Thymus (tissue), 11 donors: ENCODE measurements around the gene SYT5. TPM values are rescaled to one million over a fixed set of nuclear protein-coding genes. Genes with fewer than 3 reads are reported as not detected.
"Not testable (repeated sequence)": the region's sequence is repeated elsewhere in the genome, so short reads cannot be mapped to it uniquely, and the experiment has no call there.

Experiments used
- DNase-seq, 9 donors: peaks; one replicate each; pipeline ENCODE4 v3.0.0-alpha.2; 2013; ENCODE audit warnings: low spot score in 9 of 9, low read depth in 6 of 9, missing footprints in 1 of 9
- H3K27ac ChIP-seq, 2 donors: one replicate each; pipeline ENCODE4 v1.5.1; 2013; ENCODE audit warnings: control low read depth in 1 of 2, low read depth in 1 of 2, low read length in 1 of 2, mild to moderate bottlenecking in 1 of 2, moderate library complexity in 1 of 2
- H3K27me3 ChIP-seq, 2 donors: one replicate each; pipeline ENCODE4 v1.5.1; 2013; ENCODE audit warnings: low read length in 1 of 2; ENCODE audit not compliant: control insufficient read depth in 2 of 2, insufficient read depth in 1 of 2
- H3K36me3 ChIP-seq, 2 donors: one replicate each; pipeline ENCODE4 v1.5.1; 2013; ENCODE audit warnings: low read length in 1 of 2, mild to moderate bottlenecking in 1 of 2, moderate library complexity in 1 of 2; ENCODE audit not compliant: control insufficient read depth in 2 of 2, insufficient read depth in 2 of 2
- H3K4me1 ChIP-seq, 2 donors: one replicate each; pipeline ENCODE4 v1.5.1; 2013; ENCODE audit warnings: low read length in 2 of 2; ENCODE audit not compliant: control insufficient read depth in 2 of 2, insufficient read depth in 2 of 2
- H3K4me3 ChIP-seq, 2 donors: one replicate each; pipeline ENCODE4 v1.5.1; 2013; ENCODE audit warnings: low read length in 2 of 2, control low read depth in 1 of 2, mild to moderate bottlenecking in 1 of 2
- H3K9me3 ChIP-seq, 2 donors: one replicate each; pipeline ENCODE4 v1.5.1; 2013; ENCODE audit warnings: low read length in 1 of 2, mild to moderate bottlenecking in 1 of 2; ENCODE audit not compliant: control insufficient read depth in 2 of 2, insufficient read depth in 1 of 2
- WGBS: extraction: QIAGEN DNeasy Blood & Tissue Kit; methylation state at CpG from one replicate; pipeline ENCODE4 v1.1.7; 2013; 5-methylcytosine and 5-hydroxymethylcytosine counted together
- polyA plus RNA-seq: library from polyadenylated mRNA; stranded (reverse); fragments of 200-250 nt; gene quantifications from one replicate; pipeline ENCODE4 v1.2.3, GENCODE V29; 2013
- total RNA-seq: library from RNA; stranded (reverse); fragments of 120-200 nt; gene quantifications from one replicate; pipeline ENCODE4 v1.2.4, GENCODE V29; 2013
- donor health status: healthy.

SYT5 gene
- total and polyA plus RNA-seq, 2 donors = 0.24 to 0.32 TPM

DNA sequence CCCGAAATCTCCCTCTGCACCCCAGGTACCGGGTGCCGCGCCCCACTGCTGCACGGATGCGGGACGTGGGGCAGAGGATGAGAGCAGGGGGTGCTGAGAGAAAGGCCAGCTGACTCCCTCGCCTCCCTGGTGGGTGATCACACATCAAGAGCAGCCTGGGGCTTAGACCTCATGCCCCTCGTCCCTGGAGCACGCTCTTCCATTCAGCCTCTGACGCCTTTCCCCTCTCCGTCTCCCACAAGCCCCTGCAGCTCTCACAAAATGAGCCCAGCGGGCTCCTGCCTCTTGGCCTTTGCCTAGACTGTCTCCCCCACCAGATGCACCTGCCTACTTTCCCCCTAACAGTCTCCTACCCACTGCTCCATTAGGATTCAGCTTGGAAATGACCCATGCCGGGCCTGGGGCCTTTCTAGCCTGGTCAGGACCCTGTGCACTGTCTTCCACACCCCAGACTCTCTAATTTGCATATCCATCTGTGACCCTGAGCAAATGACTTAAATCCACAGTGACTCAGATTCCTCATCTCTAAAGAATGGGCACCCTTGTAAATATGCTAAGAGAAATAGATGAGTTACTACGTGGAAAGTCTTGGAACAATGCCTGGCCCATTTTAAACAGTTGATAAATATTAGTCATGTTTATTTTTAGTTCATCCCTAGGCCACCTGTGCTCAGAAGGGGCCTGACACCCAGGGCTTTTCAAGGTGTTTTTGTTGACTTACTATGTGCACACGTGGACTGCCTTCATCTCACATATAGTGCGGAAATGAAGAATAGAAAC is 29.8 kb upstream of the SYT5 start:
- no peak for DNase-seq
- peaks cover 0 to 10% of the 10 kb centered on the region in 2 donors for H3K9me3 ChIP-seq
- no peak overlapping the region for H3K27ac ChIP-seq
- peaks cover 0 to 11% of the 10 kb centered on the region in 2 donors for H3K27me3 ChIP-seq
- no peaks in the 10 kb centered on the region for H3K4me1 ChIP-seq
- no peak overlapping the region for H3K4me3 ChIP-seq
- WGBS = 88% methylated on average over 17 of the region's 17 CpGs
- H3K36me3 ChIP-seq = no peaks in the 10 kb centered on the region

DNA sequence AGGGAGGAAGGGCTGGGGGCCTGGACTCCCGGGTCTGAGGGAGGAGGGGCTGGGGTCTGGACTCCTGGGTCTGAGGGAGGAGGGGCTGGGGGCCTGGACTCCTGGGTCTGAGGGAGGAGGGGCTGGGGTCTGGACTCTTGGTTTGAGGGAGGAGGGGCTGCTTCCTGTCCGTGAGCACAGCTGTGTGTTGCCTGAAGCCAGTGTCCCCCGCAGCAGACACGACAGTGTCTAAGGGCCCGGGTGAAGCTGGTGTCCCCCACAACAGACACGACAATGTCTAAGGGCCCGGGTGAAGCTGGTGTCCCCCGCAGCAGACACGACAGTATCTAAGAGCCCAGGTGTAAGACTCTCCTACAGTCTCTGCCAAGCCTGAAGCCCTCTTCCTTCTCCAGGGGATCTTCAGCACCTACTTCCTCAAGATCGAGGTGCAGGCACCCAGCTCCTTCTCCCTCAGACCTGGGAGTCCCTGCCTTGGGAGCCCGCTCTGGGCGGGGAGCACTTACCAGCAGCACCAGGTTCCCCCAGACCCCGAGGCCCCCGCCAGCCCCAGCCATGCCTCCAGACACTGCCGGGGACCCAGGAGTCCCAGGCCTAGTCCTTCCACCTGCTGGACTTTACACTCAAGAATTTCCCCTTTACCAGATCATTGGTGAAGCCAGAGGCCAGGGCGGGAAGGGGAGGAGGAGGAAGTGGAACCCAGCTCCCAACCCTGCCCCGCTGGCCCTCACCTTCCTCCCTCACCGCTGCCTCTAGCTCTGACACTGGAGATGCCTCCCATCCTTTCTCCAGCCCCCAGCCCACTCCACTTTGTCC is 29.0 kb upstream of the SYT5 start, which contains the start of gene PTPRH:
Gene PTPRH (minus strand): TSS at position 622 of the 813 bp plus-strand sequence. CDS start 68 bp downstream, at position 554.
- Histone ChIP-seq H3K4me3 (no peak within 1 kb of the TSS), H3K36me3 (no peaks in the 10 kb centered on the region), H3K9me3 (peaks cover 0 to 10% of the 10 kb centered on the region in 2 donors), H3K27me3 (peaks cover 0 to 11% of the 10 kb centered on the region in 2 donors), H3K4me1 (no peaks in the 10 kb centered on the region), H3K27ac (no peak within 1 kb of the TSS)
- DNase-seq = no peak
- 58% methylated on average over 17 of the region's 18 CpGs for WGBS

DNA sequence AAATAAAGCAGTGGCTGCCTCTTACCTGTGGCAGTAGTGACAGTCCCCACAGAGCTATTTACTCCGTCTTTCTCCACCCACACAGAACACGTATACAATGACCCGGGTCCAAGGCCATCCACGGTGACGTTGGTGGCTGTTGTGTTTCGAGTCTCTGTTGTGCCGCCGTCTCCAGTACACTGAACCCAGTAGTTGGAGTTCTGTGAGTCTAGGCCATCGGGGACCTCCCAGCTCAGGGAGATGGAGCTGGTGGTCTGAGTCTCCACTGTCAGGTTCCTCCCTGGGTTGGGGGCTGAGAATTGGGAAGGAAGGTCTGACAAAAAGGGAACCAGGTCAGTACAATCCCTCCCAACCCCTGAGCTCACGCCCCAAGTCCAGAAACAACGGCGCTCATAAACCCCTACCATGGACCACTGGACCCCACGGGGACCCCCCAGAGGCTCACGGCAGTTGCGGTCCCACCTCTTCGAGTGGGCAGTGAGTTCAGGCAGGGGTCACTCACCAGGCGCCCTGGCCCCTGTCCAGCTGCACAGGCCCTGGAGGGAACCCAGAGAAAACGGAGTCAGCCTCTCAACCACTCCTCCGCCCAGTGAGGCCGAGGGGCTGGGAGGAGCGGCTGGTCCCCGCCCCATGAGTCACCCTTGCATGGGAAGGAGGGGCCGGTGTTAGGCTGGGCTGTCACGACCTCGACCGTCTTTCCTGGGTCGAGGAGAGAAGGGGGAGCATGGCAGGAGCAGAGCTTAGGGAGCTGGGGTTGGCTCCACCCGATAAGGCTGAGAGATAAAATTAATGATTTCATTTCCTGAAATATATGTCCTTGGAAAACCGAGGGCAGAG is 26.8 kb upstream of the SYT5 start:
- WGBS = 50% methylated on average over 29 of the region's 29 CpGs
- H3K27ac ChIP-seq = no peak overlapping the region
- no peaks in the 10 kb centered on the region for H3K9me3 ChIP-seq
- DNase-seq = no peak
- H3K4me3 ChIP-seq = no peak overlapping the region
- no peaks in the 10 kb centered on the region for H3K36me3 ChIP-seq
- no peaks in the 10 kb centered on the region for H3K4me1 ChIP-seq
- peaks cover 0 to 11% of the 10 kb centered on the region in 2 donors for H3K27me3 ChIP-seq

DNA sequence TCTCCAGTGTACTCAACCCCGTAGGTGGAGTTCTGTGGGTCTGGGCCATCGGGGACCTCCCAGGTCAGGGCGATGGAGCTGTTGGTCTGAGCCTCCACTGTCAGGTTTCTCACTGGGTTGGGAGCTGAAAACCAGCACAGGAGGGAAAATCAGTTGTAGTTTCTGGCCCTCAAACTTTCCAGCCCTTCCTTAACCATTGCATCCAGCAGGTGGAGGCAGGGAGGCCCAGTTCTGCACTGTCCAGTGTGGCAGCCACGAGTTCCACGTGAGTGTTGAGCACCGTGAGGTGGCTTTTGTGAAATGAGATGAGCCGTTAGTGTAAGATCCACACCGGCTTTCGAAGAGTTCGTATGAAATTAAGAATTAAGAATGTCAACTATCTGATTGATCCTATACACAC is 22.1 kb upstream of the SYT5 start:
- WGBS = 75% methylated on average over 10 of the region's 10 CpGs
- not testable (repeated sequence) for H3K4me1 ChIP-seq, DNase-seq, H3K4me3 ChIP-seq, H3K27ac ChIP-seq, H3K36me3 ChIP-seq, H3K9me3 ChIP-seq
- H3K27me3 ChIP-seq = peaks cover 0 to 11% of the 10 kb centered on the region in 2 donors

DNA sequence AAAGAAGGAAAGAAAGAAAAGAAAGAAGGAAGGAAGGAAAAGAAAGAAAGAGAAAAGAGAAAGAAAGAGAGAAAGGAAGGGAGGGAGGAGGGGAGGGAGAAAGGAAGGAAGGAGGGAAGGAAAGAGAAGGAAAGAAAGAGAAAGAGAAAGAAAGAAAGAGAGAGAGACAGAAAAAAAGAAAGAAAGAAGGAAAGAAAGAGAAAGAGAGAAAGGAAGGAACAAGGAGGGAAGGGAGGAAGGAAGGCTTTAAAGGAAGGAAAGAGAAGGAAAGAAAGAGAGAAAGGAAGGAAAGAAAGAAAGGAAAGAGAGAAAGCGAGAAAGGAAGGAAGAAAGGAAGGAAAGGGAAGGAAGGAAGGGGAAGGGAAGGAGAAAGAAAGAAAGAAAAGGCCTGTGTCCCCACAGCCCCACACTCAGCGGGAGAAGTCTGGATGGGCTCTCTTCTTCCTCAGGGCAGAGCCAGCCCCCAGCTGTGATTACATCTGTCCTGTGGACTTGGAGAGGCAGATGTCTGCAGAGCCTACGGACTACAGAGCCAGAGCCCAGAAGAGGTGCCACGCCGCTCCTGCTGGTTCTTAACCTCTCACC is 19.6 kb upstream of the SYT5 start:
- no peak overlapping the region for H3K4me3 ChIP-seq
- H3K36me3 ChIP-seq = no peaks in the 10 kb centered on the region
- no peaks in the 10 kb centered on the region for H3K9me3 ChIP-seq
- no peak overlapping the region for H3K27ac ChIP-seq
- no peaks in the 10 kb centered on the region for H3K4me1 ChIP-seq
- 76% methylated on average over 5 of the region's 5 CpGs for WGBS
- DNase-seq = no peak
- peaks cover 0 to 5% of the 10 kb centered on the region in 2 donors for H3K27me3 ChIP-seq

DNA sequence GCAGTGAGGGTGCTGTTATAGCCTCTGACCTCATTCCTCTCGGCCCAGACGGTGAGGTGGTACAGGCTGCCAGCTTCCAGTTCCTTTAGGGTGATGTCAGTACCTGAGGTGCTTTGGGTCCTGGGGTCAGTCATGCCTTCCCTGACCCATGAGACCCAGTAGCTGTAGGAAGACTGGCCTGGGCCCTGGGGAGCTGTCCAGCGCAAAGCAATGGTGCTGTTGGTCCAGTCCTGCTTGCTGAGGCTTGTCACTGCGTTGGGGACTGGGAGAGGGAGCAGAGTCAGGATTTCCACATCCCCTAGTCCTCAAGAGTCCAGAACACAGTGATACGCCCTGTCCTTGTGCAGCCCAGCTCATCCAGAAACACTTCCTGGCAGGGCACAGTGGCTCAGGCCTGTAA is 18.6 kb upstream of the SYT5 start:
- no peak overlapping the region for H3K4me3 ChIP-seq
- DNase-seq = no peak
- no peak overlapping the region for H3K27ac ChIP-seq
- no peaks in the 10 kb centered on the region for H3K4me1 ChIP-seq
- peaks cover 0 to 5% of the 10 kb centered on the region in 2 donors for H3K27me3 ChIP-seq
- no peaks in the 10 kb centered on the region for H3K9me3 ChIP-seq
- 80% methylated on average over 5 of the region's 5 CpGs for WGBS
- no peaks in the 10 kb centered on the region for H3K36me3 ChIP-seq

DNA sequence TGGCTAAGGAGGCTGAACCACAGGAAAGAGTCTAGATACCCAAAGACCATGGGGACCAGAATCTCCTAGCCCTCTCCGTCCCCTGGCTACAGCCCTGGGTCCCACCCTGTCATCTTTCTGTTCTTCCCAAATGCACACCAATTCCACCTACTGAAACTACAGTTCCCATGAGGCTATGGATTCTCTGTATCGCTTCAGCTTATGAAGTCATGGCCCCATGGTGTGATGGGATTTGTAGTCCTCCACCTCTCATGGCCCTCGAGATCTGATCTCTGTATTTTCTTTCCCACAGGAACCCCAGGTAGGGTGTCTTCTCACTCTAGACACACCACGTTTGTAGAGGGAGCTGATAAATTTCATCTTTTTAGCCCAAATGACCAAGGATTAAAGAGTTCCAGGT is 17.4 kb upstream of the SYT5 start:
- no peak for DNase-seq
- H3K27me3 ChIP-seq = peaks cover 0 to 5% of the 10 kb centered on the region in 2 donors
- H3K36me3 ChIP-seq = no peaks in the 10 kb centered on the region
- no peak overlapping the region for H3K27ac ChIP-seq
- no peak overlapping the region for H3K4me3 ChIP-seq
- H3K9me3 ChIP-seq = no peaks in the 10 kb centered on the region
- no peaks in the 10 kb centered on the region for H3K4me1 ChIP-seq
- 75% methylated on average over 4 of the region's 4 CpGs for WGBS

DNA sequence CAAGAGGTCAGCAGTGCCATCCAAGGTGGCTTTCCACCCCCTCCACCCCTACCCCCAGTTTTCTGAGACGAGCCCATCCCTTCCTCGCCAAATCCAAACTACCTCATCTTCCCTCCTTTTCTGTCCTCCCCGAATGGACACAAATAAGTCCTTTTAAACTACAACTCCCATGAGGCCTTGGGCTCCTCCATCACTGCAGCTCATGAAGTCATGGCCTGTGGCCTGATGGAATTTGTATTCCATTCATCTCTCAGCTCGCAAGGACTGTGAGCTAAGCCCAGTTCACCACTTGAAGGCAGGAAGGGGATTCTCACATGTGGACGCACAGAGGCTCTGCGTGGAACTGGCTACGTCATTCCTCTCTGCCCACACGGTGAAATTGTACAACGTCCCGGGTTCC is 16.7 kb upstream of the SYT5 start:
- Histone ChIP-seq H3K36me3 (no peaks in the 10 kb centered on the region), H3K4me1 (no peaks in the 10 kb centered on the region), H3K4me3 (no peak overlapping the region), H3K9me3 (no peaks in the 10 kb centered on the region), H3K27me3 (peaks cover 0 to 5% of the 10 kb centered on the region in 2 donors), H3K27ac (no peak overlapping the region)
- 94% methylated on average over 10 of the region's 10 CpGs for WGBS
- DNase-seq = no peak
